A549 (cell line): ENCODE measurements around the gene VMO1. TPM values are rescaled to one million over a fixed set of nuclear protein-coding genes. Genes with fewer than 3 reads are reported as not detected.

Experiments
- ATAC-seq, 2 experiments: fragments of 200-7000 bp in 1 of 2; fragments of >200 bp in 1 of 2; cut with Nextera tagmentation in 1 of 2; cut with Tn5 transposase in 1 of 2; 3 replicates each; pipeline versions ENCODE4 v1.8.0 to v1.9.1; 2018 to 2020; ENCODE audit warnings: mild to moderate bottlenecking in 1 of 2, moderate library complexity in 1 of 2
- CTCF ChIA-PET: fragments of 300-600 bp; sonication (Branson Sonifier 250); formaldehyde crosslinking; extraction: SDS; loops from one replicate; lab custom pipeline; 2021; ENCODE audit warnings: antibody characterized with exemption, inconsistent platforms; lab: Yijun Ruan, JAX
- POLR2A ChIA-PET: fragments of 350-600 bp; formaldehyde crosslinking; extraction: SDS; loops from one replicate; lab custom pipeline; 2021; ENCODE audit warnings: antibody characterized with exemption, inconsistent platforms; lab: Yijun Ruan, JAX
- DNase-seq, 2 experiments: peaks; one replicate each; pipeline versions ENCODE4 v3.0.0 to v3.0.0-alpha.2; 2011 to 2016; ENCODE audit warnings: low read depth in 1 of 2, low spot score in 1 of 2
- FAIRE-seq: peaks from 2 replicates; lab custom pipeline; 2011; peaks lifted over from hg19 to GRCh38; lab: Jason Lieb, UNC
- H3K27ac ChIP-seq, 2 experiments: fragments of >200 bp; sonication (Bioruptor Twin); formaldehyde crosslinking; 3 replicates each; pipeline ENCODE4 v1.5.1; 2016 to 2017
- H3K4me1 ChIP-seq: fragments of >200 bp; sonication (Bioruptor Twin); formaldehyde crosslinking; 3 replicates; pipeline ENCODE4 v1.6.1; 2016
- H3K4me2 ChIP-seq: fragments of >200 bp; sonication (Bioruptor Twin); formaldehyde crosslinking; 3 replicates; pipeline ENCODE4 v1.6.1; 2016
- H3K4me3 ChIP-seq: fragments of >200 bp; sonication (Bioruptor Twin); formaldehyde crosslinking; 3 replicates; pipeline ENCODE4 v1.5.1; 2016
- H3K9me3 ChIP-seq: fragments of >200 bp; sonication (Bioruptor Twin); formaldehyde crosslinking; 3 replicates; pipeline ENCODE4 v1.6.1; 2016
- ATOH8 ChIP-seq: fragments of 250-450 bp; sonication (Bioruptor Pico); IDR thresholded peaks from 2 replicates; pipeline ENCODE4 v1.5.0; 2020; ENCODE audit warnings: low read depth, mild to moderate bottlenecking, moderate library complexity
- BCL3 ChIP-seq: fragments of >200 bp; sonication (Bioruptor Twin); formaldehyde crosslinking; IDR thresholded peaks from 3 replicates; pipeline ENCODE4 v1.6.1; 2016
- CBX2 ChIP-seq: fragments of 200-600 bp; sonication (generic); IDR thresholded peaks from 2 replicates; pipeline ENCODE4 v1.6.1; 2016; ENCODE audit warnings: low read depth, mild to moderate bottlenecking, borderline replicate concordance
- CBX8 ChIP-seq: fragments of 200-600 bp; sonication (generic); IDR thresholded peaks from 2 replicates; pipeline ENCODE4 v1.6.1; 2016
- CEBPB ChIP-seq, 2 experiments: fragments of >200 bp in 1 of 2; sonication (Bioruptor Twin) in 1 of 2; formaldehyde crosslinking in 1 of 2; IDR thresholded peaks; 2 replicates each; pipeline ENCODE4 v1.6.1; 2012 to 2016
- CHD2 ChIP-seq: fragments of 150-350 bp; IDR thresholded peaks from 2 replicates; pipeline ENCODE4 v1.6.1; 2014; ENCODE audit warnings: low read length; ENCODE audit not compliant: partially characterized antibody
- CHD4 ChIP-seq: fragments of 200-600 bp; sonication (generic); IDR thresholded peaks from 2 replicates; pipeline ENCODE4 v1.6.1; 2016; ENCODE audit warnings: antibody characterized with exemption, mild to moderate bottlenecking, borderline replicate concordance
- EHF ChIP-seq: fragments of 250-450 bp; sonication (Bioruptor Pico); IDR thresholded peaks from 2 replicates; pipeline ENCODE4 v1.5.0; 2020; ENCODE audit warnings: mild to moderate bottlenecking
- EHMT2 ChIP-seq: fragments of 200-600 bp; sonication (generic); IDR thresholded peaks from 2 replicates; pipeline ENCODE4 v1.6.1; 2016; ENCODE audit warnings: antibody characterized with exemption, low read depth, mild to moderate bottlenecking, moderate library complexity
- ESRRA ChIP-seq: fragments of 150-350 bp; IDR thresholded peaks from 2 replicates; pipeline ENCODE4 v1.6.1; 2014; ENCODE audit warnings: mild to moderate bottlenecking, low read length, borderline replicate concordance
- FOXS1 ChIP-seq: fragments of 250-450 bp; sonication (Bioruptor Pico); IDR thresholded peaks from 2 replicates; pipeline ENCODE4 v1.5.0; 2020; ENCODE audit warnings: mild to moderate bottlenecking, moderate library complexity
- GATA3 ChIP-seq: IDR thresholded peaks from 2 replicates; pipeline ENCODE4 v1.6.1; 2012; ENCODE audit warnings: borderline replicate concordance
- HOXA7 ChIP-seq: fragments of 250-450 bp; sonication (Bioruptor Pico); IDR thresholded peaks from 2 replicates; pipeline ENCODE4 v1.5.0; 2020; ENCODE audit warnings: mild to moderate bottlenecking, moderate library complexity
- HOXB13 ChIP-seq: fragments of 250-450 bp; sonication (Bioruptor Pico); IDR thresholded peaks from 2 replicates; pipeline ENCODE4 v1.5.0; 2020; ENCODE audit warnings: low read depth, mild to moderate bottlenecking, moderate library complexity
- HOXB5 ChIP-seq: fragments of 250-450 bp; sonication (Bioruptor Pico); IDR thresholded peaks from 2 replicates; pipeline ENCODE4 v1.5.0; 2020; ENCODE audit warnings: mild to moderate bottlenecking, moderate library complexity
- JUN ChIP-seq, 2 experiments: fragments of >200 bp; sonication (Bioruptor Twin); formaldehyde crosslinking; IDR thresholded peaks; 2 replicates in 1 of 2; 3 replicates in 1 of 2; pipeline ENCODE4 v1.6.1; 2016 to 2017
- KDM1A ChIP-seq: fragments of 200-600 bp; sonication (generic); IDR thresholded peaks from 2 replicates; pipeline ENCODE4 v1.6.1; 2016; ENCODE audit warnings: low read depth, mild to moderate bottlenecking
- MAFK ChIP-seq: fragments of 450-650 bp; IDR thresholded peaks from 2 replicates; pipeline ENCODE4 v1.6.1; 2014; ENCODE audit not compliant: partially characterized antibody
- MAZ ChIP-seq: fragments of 150-350 bp; IDR thresholded peaks from 2 replicates; pipeline ENCODE4 v1.6.1; 2014; ENCODE audit warnings: antibody characterized with exemption, low read depth, low read length, borderline replicate concordance
- NFE2L2 ChIP-seq: fragments of 150-350 bp; conservative IDR thresholded peaks from 2 replicates; pipeline ENCODE4 v1.6.1; 2014; ENCODE audit warnings: low read length
- PHF8 ChIP-seq: fragments of 200-600 bp; sonication (generic); IDR thresholded peaks from 2 replicates; pipeline ENCODE4 v1.6.1; 2016; ENCODE audit warnings: low read depth, mild to moderate bottlenecking, antibody characterized with exemption, moderate library complexity, borderline replicate concordance
- POLR2A ChIP-seq: IDR thresholded peaks from 2 replicates; pipeline ENCODE4 v1.6.1; 2012; ENCODE audit warnings: mild to moderate bottlenecking, low read length
- RARB ChIP-seq: fragments of 250-450 bp; sonication (Bioruptor Pico); IDR thresholded peaks from 2 replicates; pipeline ENCODE4 v1.8.0; 2021; ENCODE audit warnings: mild to moderate bottlenecking, moderate library complexity
- RNF2 ChIP-seq: fragments of 200-600 bp; sonication (generic); IDR thresholded peaks from 2 replicates; pipeline ENCODE4 v1.6.1; 2016; ENCODE audit warnings: low read depth, mild to moderate bottlenecking, antibody characterized with exemption, moderate library complexity, borderline replicate concordance
- SREBF2 ChIP-seq: fragments of 450-650 bp; IDR thresholded peaks from 2 replicates; pipeline ENCODE4 v1.6.1; 2014; ENCODE audit warnings: mild to moderate bottlenecking, moderate library complexity
- TFCP2L1 ChIP-seq: fragments of 250-450 bp; sonication (Bioruptor Pico); IDR thresholded peaks from 2 replicates; pipeline ENCODE4 v1.5.0; 2021; ENCODE audit warnings: mild to moderate bottlenecking
- TP53 ChIP-seq: fragments of 250-450 bp; sonication (Bioruptor Pico); IDR thresholded peaks from 2 replicates; pipeline ENCODE4 v1.5.0; 2021; ENCODE audit warnings: mild to moderate bottlenecking, moderate library complexity
- USF2 ChIP-seq: fragments of 450-650 bp; IDR thresholded peaks from 2 replicates; pipeline ENCODE4 v1.6.1; 2014; ENCODE audit warnings: antibody characterized with exemption
- ZC3H11A ChIP-seq: fragments of 450-650 bp; IDR thresholded peaks from 2 replicates; pipeline ENCODE4 v1.6.1; 2014; ENCODE audit warnings: antibody characterized with exemption, mild to moderate bottlenecking
- ZNF302 ChIP-seq: fragments of 250-450 bp; sonication (Bioruptor Pico); IDR thresholded peaks from 2 replicates; pipeline ENCODE4 v1.9.0; 2021; ENCODE audit warnings: inconsistent platforms, mild to moderate bottlenecking, moderate library complexity
- ZSCAN20 ChIP-seq: fragments of 250-450 bp; sonication (Bioruptor Pico); IDR thresholded peaks from 2 replicates; pipeline ENCODE4 v1.8.0; 2022; ENCODE audit warnings: mild to moderate bottlenecking, moderate library complexity
- WGBS: methylation state at CpG from one replicate; pipeline ENCODE4 v1.1.6; 2017; ENCODE audit errors: missing lambda C conversion rate; 5-methylcytosine and 5-hydroxymethylcytosine counted together
- polyA plus RNA-seq, 4 experiments: library from polyadenylated mRNA; depleted of rRNA in 3 of 4; stranded (reverse); fragments of >200 nt; fragmentation: RNase III in 1 of 4; extraction: RNeasy Plus Mini Kit Qiagen cat#74134 plus additional on column Dnase treatment in 1 of 4; gene quantifications; 2 replicates in 3 of 4; 3 replicates in 1 of 4; pipeline ENCODE4 v1.2.3, GENCODE V29; 2011 to 2017

Gene VMO1
- polyA plus RNA-seq, 2 of the 4 experiments (the other 2 are of a cell fraction) = 0.58 to 0.81 TPM

GRCh38 chr17:4807605-4808377 lies 21.6 kb upstream of the VMO1 start:
- peaks cover 14% of the 10 kb centered on the region for H3K4me1 ChIP-seq
- TF ChIP-seq GATA3 (no peak), USF2 (no peak), RNF2 (no peak), EHMT2 (no peak), HOXA7 (CRISPR knock-in tag) (no peak), NFE2L2 (no peak), ZSCAN20 (CRISPR knock-in tag) (no peak), PHF8 (no peak), ATOH8 (CRISPR knock-in tag) (no peak), MAZ (no peak), MAFK (no peak), HOXB5 (no peak), KDM1A (no peak), HOXB13 (CRISPR knock-in tag) (no peak)
- TF ChIP-seq, all 56 proteins: peak for 0
- DNase-seq (peak in 1 of 2 experiments; percentile 44), ATAC-seq (peak; percentile 41 to 43; a peak in 5 of 6 replicates), FAIRE-seq (no peak)
- Histone ChIP-seq H3K9me3 (no peaks in the 10 kb centered on the region), H3K4me2 (peak overlapping the region; percentile 88), H3K4me3 (peak overlapping the region; percentile 83), H3K27ac (peak overlapping the region; percentile 86 to 90)
- WGBS = 35% methylated on average over 31 of the region's 32 CpGs
- CTCF ChIA-PET = interaction anchor here (1.0 to 5.2 kb wide), 10 partner anchors 7 to 98 kb away, joined by 3 to 36 read pairs (median 4); partner anchors contain the start of gene ARRB2
- POLR2A ChIA-PET = interaction anchor here (1.3 to 3.9 kb wide), 3 partner anchors 12 to 18 kb away, joined by 4 to 31 read pairs (median 24); partner anchors contain the start of genes GLTPD2 and PSMB6

GRCh38 chr17:4806777-4807604 lies 20.8 kb upstream of the VMO1 start, which contains the start of gene PLD2:
Gene PLD2 (plus strand): TSS chr17:4807152. CDS start chr17:4807773, 621 bp downstream.
- H3K4me2 ChIP-seq = peak within 1 kb of the TSS; percentile 88
- no peak for FAIRE-seq
- peak; percentile 81 to 98 for DNase-seq
- ATAC-seq = peak; percentile 97 to 98
- no peaks in the 10 kb centered on the region for H3K9me3 ChIP-seq
- POLR2A ChIA-PET = interaction anchor here (0.9 to 3.9 kb wide), 6 partner anchors 11 to 160 kb away, joined by 3 to 31 read pairs (median 4); partner anchors contain the start of genes GLTPD2, PSMB6, RNF167 and SLC25A11
- H3K4me3 ChIP-seq = peak within 1 kb of the TSS; percentile 83
- H3K27ac ChIP-seq = peak within 1 kb of the TSS; percentile 86 to 90
- CTCF ChIA-PET = interaction anchor here (0.6 to 5.2 kb wide), 15 partner anchors 11 to 242 kb away, joined by 3 to 36 read pairs (median 4); partner anchors contain the start of genes ARRB2, MED11 and PSMB6
- WGBS = 0% methylated on average over 11 of the region's 106 CpGs
- peaks cover 14% of the 10 kb centered on the region for H3K4me1 ChIP-seq
- TF ChIP-seq TFCP2L1 (CRISPR knock-in tag) (no peak), CBX8 (no peak), ZNF302 (CRISPR knock-in tag) (no peak), ZC3H11A (no peak), CHD2 (peak; percentile 70), ZSCAN20 (CRISPR knock-in tag) (no peak), BCL3 (peak; percentile 91; the same call in 2 of the 3 replicates), USF2 (no peak), SREBF2 (no peak), HOXB13 (CRISPR knock-in tag) (no peak), ATOH8 (CRISPR knock-in tag) (no peak), CHD4 (no peak), EHMT2 (no peak), EHF (CRISPR knock-in tag) (no peak), PHF8 (peak; percentile 41; the same call in 1 of the 2 replicates), RARB (CRISPR knock-in tag) (no peak), ESRRA (no peak), CBX2 (no peak), POLR2A (peak; percentile 88), JUN (IDR thresholded peaks at IDR 0.05) (peak; percentile 43 to 90; a peak in 3 of 5 replicates), CEBPB (IDR thresholded peaks at IDR 0.05) (no peak), KDM1A (no peak), TP53 (no peak), FOXS1 (CRISPR knock-in tag) (no peak)
